Measurements from ENCODE around the gene ETV6.

Gene ETV6

GRCh38 chr12:11762723-11763326, 113.4 kb downstream of the ETV6 start:
- DNase-seq = no peak

- no peak for DNase-seq
These were observed 114.5 kb downstream of the ETV6 start for GRCh38 chr12:11763760-11764520.

GRCh38 chr12:11764837-11765236, 115.4 kb downstream of the ETV6 start:
- no peak for DNase-seq

- peak; percentile 16 to 47 for DNase-seq
These were observed 115.9 kb downstream of the ETV6 start for GRCh38 chr12:11765421-11765816.

GRCh38 chr12:11765817-11766794, 116.6 kb downstream of the ETV6 start:
- DNase-seq = no peak

- DNase-seq = no peak
These were observed 117.7 kb downstream of the ETV6 start for GRCh38 chr12:11767029-11767724.

- DNase-seq = no peak
These were observed 118.3 kb downstream of the ETV6 start for GRCh38 chr12:11767798-11768197.

- DNase-seq = no peak
These were observed 118.9 kb downstream of the ETV6 start for GRCh38 chr12:11768233-11768965.

GRCh38 chr12:11769723-11770514, 120.4 kb downstream of the ETV6 start:
- no peak for DNase-seq

GRCh38 chr12:11771356-11771755, 121.9 kb downstream of the ETV6 start:
- DNase-seq = no peak

- DNase-seq = no peak
These were observed 122.5 kb downstream of the ETV6 start for GRCh38 chr12:11771895-11772502.

- DNase-seq = no peak
These were observed 124.6 kb downstream of the ETV6 start for GRCh38 chr12:11773889-11774677.

- DNase-seq = no peak
These were observed 125.3 kb downstream of the ETV6 start for GRCh38 chr12:11774821-11775220.

- no peak for DNase-seq
These were observed 126.8 kb downstream of the ETV6 start for GRCh38 chr12:11776316-11776715.

- no peak for DNase-seq
These were observed 128.0 kb downstream of the ETV6 start for GRCh38 chr12:11777451-11777850.

GRCh38 chr12:11777962-11778361, 128.5 kb downstream of the ETV6 start:
- no peak for DNase-seq

- no peak for DNase-seq
These were observed 129.5 kb downstream of the ETV6 start for GRCh38 chr12:11778713-11779685.

GRCh38 chr12:11780521-11781101, 131.1 kb downstream of the ETV6 start:
- no peak for DNase-seq
